HEK293T (cell line): ENCODE results near the gene TRIM27.

Experiments used
- ELF4 ChIP-seq: fragments of 450-650 bp; IDR thresholded peaks from 2 replicates; pipeline ENCODE4 v1.6.1; 2017; ENCODE audit warnings: antibody characterized with exemption
- FOXA1 ChIP-seq: fragments of 450-650 bp; IDR thresholded peaks from 2 replicates; pipeline ENCODE4 v1.6.1; 2016; ENCODE audit warnings: mild to moderate bottlenecking
- FOXK2 ChIP-seq: fragments of 450-650 bp; IDR thresholded peaks from 2 replicates; pipeline ENCODE4 v1.6.1; 2016; ENCODE audit warnings: mild to moderate bottlenecking
- FOXM1 ChIP-seq: fragments of 450-650 bp; IDR thresholded peaks from 2 replicates; pipeline ENCODE4 v1.6.1; 2017; ENCODE audit warnings: mild to moderate bottlenecking, borderline replicate concordance
- LEF1 ChIP-seq: fragments of 450-650 bp; IDR thresholded peaks from 2 replicates; pipeline ENCODE4 v1.6.1; 2017; ENCODE audit warnings: mild to moderate bottlenecking, borderline replicate concordance
- SP1 ChIP-seq: fragments of 450-650 bp; IDR thresholded peaks from 2 replicates; pipeline ENCODE4 v1.6.1; 2017
- TF ChIP-seq, protein P1 (sequence below): fragments of 450-650 bp; IDR thresholded peaks from 2 replicates; pipeline ENCODE4 v1.6.1; 2016

DNA sequence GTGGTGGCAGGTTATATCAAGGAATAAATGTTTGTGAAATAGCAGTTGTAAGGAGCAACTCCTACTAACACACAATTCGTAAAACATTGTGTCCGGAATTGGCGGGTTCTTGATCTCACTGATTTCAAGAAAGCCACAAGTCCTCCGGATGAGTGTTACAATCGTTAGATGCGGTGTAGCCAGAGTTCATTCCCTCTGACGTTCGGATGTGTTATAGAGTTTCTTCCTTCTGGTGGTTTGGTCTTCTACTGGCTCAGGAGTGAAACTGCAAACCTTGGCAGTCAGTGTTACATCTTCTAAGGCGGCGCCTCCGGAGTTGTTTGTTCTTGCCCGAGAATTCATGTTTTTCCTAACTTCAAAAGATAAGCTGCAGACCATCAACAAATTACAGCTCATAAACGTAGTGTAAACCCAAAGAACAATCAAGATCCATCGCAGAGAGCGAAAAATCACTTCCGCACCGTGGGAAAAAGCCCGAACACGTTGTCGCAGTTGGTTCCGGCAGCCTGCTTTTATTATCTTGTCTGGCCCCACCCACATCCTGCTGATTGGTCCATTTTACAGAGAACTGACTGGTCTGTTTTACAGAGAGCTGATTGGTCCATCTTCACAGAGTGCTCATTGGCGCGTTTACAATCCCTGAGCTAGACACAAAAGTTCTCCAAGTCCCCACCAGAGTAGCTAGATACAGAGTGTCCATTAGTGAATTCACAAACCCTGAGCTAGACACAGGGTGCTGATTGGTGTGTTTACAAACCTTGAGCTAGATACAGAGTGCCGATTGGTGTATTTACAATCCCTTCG, 58.2 kb downstream of the TRIM27 start:
- TF ChIP-seq ELF4 (peak; percentile 67; the same call in 1 of the 2 replicates), FOXA1 (no peak), FOXK2 (no peak), FOXM1 (no peak), SP1 (no peak), LEF1 (0 out of 2 replicates have a peak, but pooled peaks have one; percentile 5)
- TF ChIP-seq, protein P1, sequence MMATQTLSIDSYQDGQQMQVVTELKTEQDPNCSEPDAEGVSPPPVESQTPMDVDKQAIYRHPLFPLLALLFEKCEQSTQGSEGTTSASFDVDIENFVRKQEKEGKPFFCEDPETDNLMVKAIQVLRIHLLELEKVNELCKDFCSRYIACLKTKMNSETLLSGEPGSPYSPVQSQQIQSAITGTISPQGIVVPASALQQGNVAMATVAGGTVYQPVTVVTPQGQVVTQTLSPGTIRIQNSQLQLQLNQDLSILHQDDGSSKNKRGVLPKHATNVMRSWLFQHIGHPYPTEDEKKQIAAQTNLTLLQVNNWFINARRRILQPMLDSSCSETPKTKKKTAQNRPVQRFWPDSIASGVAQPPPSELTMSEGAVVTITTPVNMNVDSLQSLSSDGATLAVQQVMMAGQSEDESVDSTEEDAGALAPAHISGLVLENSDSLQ: no peak
